Measurements from ENCODE around the gene VASH1. TPM values are rescaled to one million over a fixed set of nuclear protein-coding genes. Genes with fewer than 3 reads are reported as not detected.

VASH1 gene
- total and polyA plus RNA-seq, 2 donors (not counting 3 experiments of a cell fraction or from before 2014, with no cell fraction given): 39.8 to 168 TPM

DNA sequence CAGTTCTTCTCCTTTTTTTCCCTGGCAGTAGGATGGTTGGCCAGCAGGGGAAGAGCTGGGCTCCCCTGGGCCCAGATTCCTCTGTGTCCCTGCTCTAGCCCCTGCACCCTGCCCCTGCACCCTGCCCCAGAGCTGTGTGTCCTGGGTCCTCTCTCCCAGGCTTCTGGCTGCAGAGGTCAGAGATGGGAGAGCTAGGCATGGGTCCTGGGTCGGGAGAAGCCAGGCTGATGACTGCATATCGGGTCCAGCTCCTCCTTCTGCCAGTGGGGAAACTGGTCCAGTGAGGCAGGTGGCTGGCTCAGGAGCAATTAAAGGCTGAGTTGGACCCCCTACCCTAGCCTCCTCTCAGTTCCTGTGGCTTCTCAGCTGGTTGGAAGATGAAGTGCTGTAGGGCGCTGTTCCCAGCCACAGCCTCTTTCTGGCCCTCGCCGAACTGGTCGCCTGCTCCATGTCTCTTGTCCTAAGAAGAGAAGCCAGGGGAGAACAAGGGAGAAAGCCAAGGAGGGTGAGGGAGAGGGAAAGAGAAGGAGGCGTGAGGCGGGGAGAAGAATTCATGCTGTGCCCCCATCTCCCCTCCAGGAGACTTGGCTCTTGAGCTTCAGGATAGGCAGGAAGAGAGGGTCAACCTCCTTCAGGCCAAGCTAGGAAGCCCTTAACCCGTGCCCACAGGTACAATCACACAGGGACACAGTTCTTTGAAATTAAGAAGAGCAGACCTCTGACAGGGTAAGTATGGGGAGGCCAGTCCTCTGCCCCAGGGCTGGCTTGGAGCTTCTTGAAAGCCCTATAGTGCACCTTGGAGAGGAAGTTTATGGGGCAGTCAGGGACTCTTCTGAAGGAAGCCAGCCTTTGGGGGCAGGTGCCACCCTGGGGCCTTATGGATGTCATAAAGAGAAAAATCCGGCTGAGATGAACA lies 9.5 kb downstream of the VASH1 start:
- ChIA-PET POLR2A (no interaction called here), CTCF (interaction anchor here (1.1 to 6.0 kb wide), 6 partner anchors 9 to 64 kb away, joined by 3 to 64 read pairs (median 5); partner anchors contain the start of gene VASH1)
- Histone ChIP-seq H3K36me3 (ENCODE audit: control insufficient read depth in 2 of 2, extremely low read depth in 1 of 2, insufficient read depth in 2 of 2, low read length in 2 of 2) (peaks cover 0 to 9% of the 10 kb centered on the region in 2 experiments), H3K9ac (replicated peaks; ENCODE audit: extremely low read depth, insufficient read depth, low read length) (no peak overlapping the region), H2AFZ (ENCODE audit: low read depth, low read length) (no peak overlapping the region), H3K27me3 (ENCODE audit: control insufficient read depth in 2 of 2, insufficient read depth in 2 of 2, low read length in 2 of 2) (no peaks in the 10 kb centered on the region), H3K79me2 (ENCODE audit: control insufficient read depth, insufficient read depth, low read length) (no peaks in the 10 kb centered on the region), H3K4me3 (replicated peaks in 1 of 3; ENCODE audit: insufficient read depth in 1 of 3, low read depth in 1 of 3, low read length in 3 of 3) (no peak overlapping the region), H3K9me3 (replicated peaks; ENCODE audit: control insufficient read depth, insufficient read depth, low read length) (no peaks in the 10 kb centered on the region), H3K4me1 (ENCODE audit: control insufficient read depth, extremely low read depth, insufficient read depth, low read length) (peaks cover 38% of the 10 kb centered on the region), H3K27ac (ENCODE audit: insufficient read depth, low read depth, low read length) (no peak overlapping the region), H4K20me1 (replicated peaks; ENCODE audit: control insufficient read depth, extremely low read depth, insufficient read depth, low read length) (no peaks in the 10 kb centered on the region), H3K9me1 (replicated peaks; ENCODE audit: control insufficient read depth, extremely low read depth, insufficient read depth, low read length) (no peaks in the 10 kb centered on the region), H3K4me2 (ENCODE audit: insufficient read depth, low read length) (no peak overlapping the region)
- TF ChIP-seq POLR2A (IDR thresholded peaks at IDR 0.05; ENCODE audit: low read depth, low read length): no peak
- no peak for TF ChIP-seq EZH2 (IDR thresholded peaks at IDR 0.05; ENCODE audit: borderline replicate concordance, low read depth, low read length, severe bottlenecking)
- no peak for TF ChIP-seq JUN (IDR thresholded peaks at IDR 0.05; ENCODE audit: borderline replicate concordance, insufficient read depth, insufficient read length, low read depth)
- no peak for TF ChIP-seq GATA2 (IDR thresholded peaks at IDR 0.05; ENCODE audit: insufficient read depth, insufficient read length, low read depth, low read length)
- TF ChIP-seq, protein P1, sequence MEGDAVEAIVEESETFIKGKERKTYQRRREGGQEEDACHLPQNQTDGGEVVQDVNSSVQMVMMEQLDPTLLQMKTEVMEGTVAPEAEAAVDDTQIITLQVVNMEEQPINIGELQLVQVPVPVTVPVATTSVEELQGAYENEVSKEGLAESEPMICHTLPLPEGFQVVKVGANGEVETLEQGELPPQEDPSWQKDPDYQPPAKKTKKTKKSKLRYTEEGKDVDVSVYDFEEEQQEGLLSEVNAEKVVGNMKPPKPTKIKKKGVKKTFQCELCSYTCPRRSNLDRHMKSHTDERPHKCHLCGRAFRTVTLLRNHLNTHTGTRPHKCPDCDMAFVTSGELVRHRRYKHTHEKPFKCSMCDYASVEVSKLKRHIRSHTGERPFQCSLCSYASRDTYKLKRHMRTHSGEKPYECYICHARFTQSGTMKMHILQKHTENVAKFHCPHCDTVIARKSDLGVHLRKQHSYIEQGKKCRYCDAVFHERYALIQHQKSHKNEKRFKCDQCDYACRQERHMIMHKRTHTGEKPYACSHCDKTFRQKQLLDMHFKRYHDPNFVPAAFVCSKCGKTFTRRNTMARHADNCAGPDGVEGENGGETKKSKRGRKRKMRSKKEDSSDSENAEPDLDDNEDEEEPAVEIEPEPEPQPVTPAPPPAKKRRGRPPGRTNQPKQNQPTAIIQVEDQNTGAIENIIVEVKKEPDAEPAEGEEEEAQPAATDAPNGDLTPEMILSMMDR (IDR thresholded peaks at IDR 0.05; ENCODE audit: extremely low read depth in 1 of 2, insufficient read depth in 1 of 2, low read depth in 1 of 2, low read length in 2 of 2): no peak
- TF ChIP-seq, protein P2, sequence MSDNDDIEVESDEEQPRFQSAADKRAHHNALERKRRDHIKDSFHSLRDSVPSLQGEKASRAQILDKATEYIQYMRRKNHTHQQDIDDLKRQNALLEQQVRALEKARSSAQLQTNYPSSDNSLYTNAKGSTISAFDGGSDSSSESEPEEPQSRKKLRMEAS (IDR thresholded peaks at IDR 0.05; ENCODE audit: insufficient read depth, insufficient read length): no peak
- TF ChIP-seq FOS (IDR thresholded peaks at IDR 0.05; ENCODE audit: borderline replicate concordance, insufficient read depth, low read length): no peak
- TF ChIP-seq MYC (IDR thresholded peaks at IDR 0.05; ENCODE audit: low read depth, low read length): no peak
- TF ChIP-seq POLR2AphosphoS5 (IDR thresholded peaks at IDR 0.05; ENCODE audit: insufficient read depth, low read depth, low read length): no peak
- DNase-seq (ENCODE audit: low read depth, low spot score): no peak
- dilution Hi-C loops (cut with MboI; ENCODE audit: extremely low pct_ligation_motif_present, low sequenced_read_pairs): no loop called here
- no TSS peak for BruUV-seq (replicated peaks)
- intact Hi-C loops (cut with micrococcal nuclease): no loop called here
- no peak for FAIRE-seq
